ENCODE measurements around the gene LACC1.

Gene LACC1

DNA sequence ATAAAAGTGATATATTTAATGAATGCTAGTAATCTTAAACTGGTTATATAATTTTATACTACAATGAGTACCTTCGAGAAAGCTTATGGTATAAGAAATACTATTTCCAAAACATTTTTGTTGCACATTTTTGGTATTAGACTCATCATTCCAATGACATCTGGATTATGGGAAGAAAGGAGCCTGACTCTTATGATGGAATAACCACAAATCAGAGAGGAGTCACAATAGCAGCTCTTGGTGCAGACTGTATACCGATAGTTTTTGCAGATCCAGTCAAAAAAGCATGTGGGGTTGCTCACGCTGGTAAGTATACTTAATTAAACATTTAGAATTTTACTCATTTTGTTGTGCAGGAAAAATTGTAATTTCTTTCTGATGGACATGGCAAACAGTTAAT lies 3.9 kb downstream of the LACC1 start:
- H3K4me3 ChIP-seq (ENCODE audit: low read depth, low read length): no peak overlapping the region
- TF ChIP-seq, protein P1, sequence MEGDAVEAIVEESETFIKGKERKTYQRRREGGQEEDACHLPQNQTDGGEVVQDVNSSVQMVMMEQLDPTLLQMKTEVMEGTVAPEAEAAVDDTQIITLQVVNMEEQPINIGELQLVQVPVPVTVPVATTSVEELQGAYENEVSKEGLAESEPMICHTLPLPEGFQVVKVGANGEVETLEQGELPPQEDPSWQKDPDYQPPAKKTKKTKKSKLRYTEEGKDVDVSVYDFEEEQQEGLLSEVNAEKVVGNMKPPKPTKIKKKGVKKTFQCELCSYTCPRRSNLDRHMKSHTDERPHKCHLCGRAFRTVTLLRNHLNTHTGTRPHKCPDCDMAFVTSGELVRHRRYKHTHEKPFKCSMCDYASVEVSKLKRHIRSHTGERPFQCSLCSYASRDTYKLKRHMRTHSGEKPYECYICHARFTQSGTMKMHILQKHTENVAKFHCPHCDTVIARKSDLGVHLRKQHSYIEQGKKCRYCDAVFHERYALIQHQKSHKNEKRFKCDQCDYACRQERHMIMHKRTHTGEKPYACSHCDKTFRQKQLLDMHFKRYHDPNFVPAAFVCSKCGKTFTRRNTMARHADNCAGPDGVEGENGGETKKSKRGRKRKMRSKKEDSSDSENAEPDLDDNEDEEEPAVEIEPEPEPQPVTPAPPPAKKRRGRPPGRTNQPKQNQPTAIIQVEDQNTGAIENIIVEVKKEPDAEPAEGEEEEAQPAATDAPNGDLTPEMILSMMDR (IDR thresholded peaks at IDR 0.05; ENCODE audit: low read depth, low read length): no peak

DNA sequence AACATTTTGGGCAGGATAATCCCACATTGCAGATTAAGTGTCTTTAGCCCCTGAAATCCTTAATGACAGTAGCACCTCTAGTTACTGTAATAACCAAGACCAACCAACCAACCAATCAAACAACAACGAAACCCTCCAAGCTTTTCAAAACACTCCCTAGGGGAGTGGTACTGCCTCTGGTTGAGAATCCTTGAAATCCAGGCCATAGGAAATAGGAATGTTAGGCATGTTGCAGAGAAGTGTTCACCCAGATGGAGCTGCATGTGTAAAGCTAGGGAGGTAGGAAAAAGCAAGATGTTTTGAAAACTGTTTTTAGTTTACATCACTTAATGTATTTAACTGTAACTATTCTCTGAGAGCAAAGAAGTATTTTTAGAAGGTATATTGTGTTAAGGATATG lies 4.5 kb downstream of the LACC1 start:
- TF ChIP-seq, protein P1 (IDR thresholded peaks at IDR 0.05; ENCODE audit: low read depth, low read length): no peak
- H3K4me3 ChIP-seq (ENCODE audit: low read depth, low read length): no peak overlapping the region

DNA sequence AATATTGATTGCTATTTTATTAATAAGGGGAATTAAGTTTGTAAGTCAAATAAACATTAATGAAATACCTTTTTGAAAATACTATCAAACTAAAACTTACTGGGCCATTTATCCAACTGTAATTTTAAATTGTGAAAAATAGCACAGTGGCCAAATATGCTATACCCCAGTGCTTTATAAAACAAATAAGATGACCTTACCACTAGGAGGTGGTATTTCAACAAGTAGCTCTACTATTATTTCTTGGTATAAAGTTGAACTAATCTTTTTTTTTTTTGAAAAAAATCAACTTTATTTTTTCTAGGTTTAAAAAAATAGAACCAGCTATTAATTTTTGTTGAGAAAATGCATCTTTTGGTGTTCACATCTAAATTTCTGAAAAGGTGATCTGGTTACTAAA lies 14.7 kb downstream of the LACC1 start:
- no peak overlapping the region for H3K4me3 ChIP-seq (ENCODE audit: low read depth, low read length)
- TF ChIP-seq, protein P1 (IDR thresholded peaks at IDR 0.05; ENCODE audit: low read depth, low read length): no peak

DNA sequence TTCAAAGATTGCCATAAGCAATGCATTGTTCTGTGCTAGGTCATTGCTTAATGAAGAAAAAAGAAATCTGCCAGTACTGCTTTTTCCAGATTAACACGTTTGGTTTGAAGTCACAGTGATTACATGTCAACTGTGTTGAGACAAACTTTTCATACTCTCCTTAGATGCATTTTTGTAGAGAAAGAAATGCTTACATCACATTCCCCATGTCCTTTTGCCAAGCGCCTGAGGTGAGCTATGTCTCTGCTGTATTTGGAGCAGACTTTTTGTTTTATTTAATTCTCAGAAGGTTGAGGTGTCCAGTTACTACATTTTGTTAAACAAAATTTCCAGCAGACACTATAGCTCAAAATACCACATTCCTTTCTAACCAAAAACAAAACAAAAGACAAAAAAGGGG lies 16.2 kb downstream of the LACC1 start:
- TF ChIP-seq, protein P1 (IDR thresholded peaks at IDR 0.05; ENCODE audit: low read depth, low read length): no peak
- H3K4me3 ChIP-seq (ENCODE audit: low read depth, low read length): no peak overlapping the region

DNA sequence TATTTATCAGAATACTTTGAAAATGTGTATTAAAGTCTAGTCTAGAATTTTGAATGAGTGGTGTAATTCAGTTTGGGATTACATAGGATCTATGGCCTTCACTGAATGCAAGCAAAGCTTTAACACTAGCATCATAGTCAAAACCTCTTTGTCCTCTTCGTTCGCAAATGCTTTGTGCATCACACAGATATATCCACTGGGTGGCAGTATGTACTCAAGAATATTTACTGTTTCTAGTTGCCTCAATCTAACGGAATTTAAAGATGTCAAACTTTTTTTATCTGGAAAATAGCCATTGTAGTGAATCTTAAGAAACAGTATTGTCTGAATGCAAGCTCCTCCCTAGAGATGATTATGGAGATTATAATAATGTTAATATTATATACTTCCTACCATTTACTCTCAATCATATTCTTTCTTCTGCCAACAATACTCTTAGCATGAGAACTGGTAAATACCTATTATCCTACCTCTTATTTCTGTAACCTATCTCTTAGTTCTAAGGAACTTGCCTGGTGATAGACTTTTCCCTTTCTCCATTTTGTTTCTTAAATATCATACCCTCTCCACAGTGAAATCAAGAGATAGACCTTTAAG lies 25.8 kb downstream of the LACC1 start:
- no peak overlapping the region for H3K4me3 ChIP-seq (ENCODE audit: low read depth, low read length)
- TF ChIP-seq, protein P1 (IDR thresholded peaks at IDR 0.05; ENCODE audit: low read depth, low read length): peak; percentile 15; the same call in 1 of the 2 replicates

DNA sequence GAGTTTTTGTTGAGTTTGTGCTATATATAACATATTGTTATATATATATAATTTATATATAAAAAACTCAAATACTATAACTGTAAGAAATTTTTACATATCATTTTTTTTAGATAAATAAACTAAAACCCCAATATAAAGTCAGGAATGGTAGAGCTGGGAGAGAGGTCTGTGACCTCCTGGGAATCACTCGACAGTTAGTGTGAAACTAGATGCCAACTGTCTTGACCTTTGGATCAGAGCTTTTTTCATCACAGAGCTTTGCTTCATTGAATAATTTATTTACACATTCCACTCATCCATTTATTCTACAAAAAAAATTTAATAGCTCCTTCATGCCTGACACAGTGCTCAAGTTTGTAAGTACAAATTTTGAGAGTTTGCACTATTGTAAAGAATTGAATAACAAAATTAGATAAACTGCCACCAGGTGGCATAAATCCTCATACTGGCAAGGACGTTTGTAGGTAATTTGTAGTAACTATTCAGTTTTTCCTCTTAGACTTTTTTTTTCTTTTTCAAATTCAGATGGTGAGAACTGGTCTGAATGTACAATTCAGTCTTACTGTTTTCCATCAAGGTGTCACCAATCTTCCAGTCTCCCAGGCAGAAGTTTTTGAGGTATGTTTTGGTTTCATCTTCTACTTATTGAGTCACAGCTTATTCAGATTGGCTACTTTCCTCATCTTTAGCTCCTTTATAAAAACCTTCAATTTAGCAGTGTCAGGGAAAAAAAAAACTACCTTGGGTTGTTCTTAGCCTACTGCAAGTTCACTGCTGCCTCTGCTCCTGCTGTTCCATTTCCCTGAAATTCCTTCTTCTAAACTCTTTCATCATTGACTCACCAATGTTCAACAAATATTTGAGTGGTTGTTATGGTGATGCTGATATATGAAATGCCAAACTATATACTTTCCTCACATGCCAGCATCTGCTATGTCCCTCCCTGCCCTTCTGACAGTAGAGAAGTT lies 28.7 kb downstream of the LACC1 start:
- TF ChIP-seq, protein P1 (IDR thresholded peaks at IDR 0.05; ENCODE audit: low read depth, low read length): no peak
- H3K4me3 ChIP-seq (ENCODE audit: low read depth, low read length): no peak overlapping the region

DNA sequence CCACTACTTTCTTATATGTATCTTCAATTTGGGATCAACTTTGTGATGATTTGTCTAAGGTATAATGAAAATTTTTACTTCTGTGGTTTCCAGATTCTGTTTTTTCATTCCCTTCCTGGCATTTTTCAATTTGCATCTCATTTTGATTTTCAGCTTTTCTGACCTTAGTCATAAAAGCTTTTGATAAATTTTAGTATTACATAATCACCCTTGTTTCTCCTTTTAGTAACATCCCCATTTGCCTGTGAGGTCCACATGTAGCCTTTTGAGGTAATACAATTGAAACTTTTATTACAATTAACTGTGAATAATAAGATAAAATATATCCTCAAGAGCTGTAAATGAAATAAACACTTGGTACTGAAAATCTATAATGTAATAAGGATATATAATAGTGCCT lies 31.2 kb downstream of the LACC1 start:
- H3K4me3 ChIP-seq (ENCODE audit: low read depth, low read length): no peak overlapping the region

More for the DNA sequence above, 31.2 kb downstream of the LACC1 start:
- TF ChIP-seq, protein P1 (IDR thresholded peaks at IDR 0.05; ENCODE audit: low read depth, low read length): no peak

Data from WI38 (cell line).